Glutamatergic neuron (in vitro differentiated cells): ENCODE data around the gene PTPN14. TPM values are rescaled to one million over a fixed set of nuclear protein-coding genes. Genes with fewer than 3 reads are reported as not detected.
A peak's percentile ranks its signal among the peaks of the same experiment; 100 is the strongest.

ENCODE experiments used
- DNase-seq: peaks from one replicate; pipeline ENCODE4 v3.0.0; 2022
- H3K27ac Mint-ChIP-seq: one replicate; pipeline ENCODE4 v1.8.0; 2020; ENCODE audit warnings: mild to moderate bottlenecking, mixed read lengths, inconsistent platforms; ENCODE audit not compliant: unreplicated experiment
- H3K27me3 Mint-ChIP-seq: one replicate; pipeline ENCODE4 v1.8.0; 2020; ENCODE audit warnings: mild to moderate bottlenecking, moderate library complexity, mixed read lengths, inconsistent platforms; ENCODE audit not compliant: unreplicated experiment
- H3K36me3 Mint-ChIP-seq: one replicate; pipeline ENCODE4 v1.8.0; 2020; ENCODE audit warnings: mild to moderate bottlenecking, mixed read lengths, inconsistent platforms; ENCODE audit not compliant: unreplicated experiment
- H3K4me1 Mint-ChIP-seq: one replicate; pipeline ENCODE4 v1.8.0; 2020; ENCODE audit warnings: mild to moderate bottlenecking, low read depth, mixed read lengths, inconsistent platforms; ENCODE audit not compliant: unreplicated experiment
- H3K4me3 Mint-ChIP-seq: one replicate; pipeline ENCODE4 v1.8.0; 2020; ENCODE audit warnings: mild to moderate bottlenecking, mixed read lengths, inconsistent platforms; ENCODE audit not compliant: unreplicated experiment
- H3K9me3 Mint-ChIP-seq: one replicate; pipeline ENCODE4 v1.8.0; 2020; ENCODE audit warnings: mild to moderate bottlenecking, moderate library complexity, mixed read lengths, inconsistent platforms; ENCODE audit not compliant: unreplicated experiment
- CTCF ChIP-seq: fragments of 200-600 bp; sonication (generic); IDR thresholded peaks from one replicate; pipeline ENCODE4 v1.5.0; 2021; ENCODE audit not compliant: partially characterized antibody, unreplicated experiment
- total RNA-seq: library from RNA; stranded (reverse); fragmentation: NEBNext Ultra II Directional; extraction: Animal tissue kit (Norgen Biotek cat#: 25700); gene quantifications from one replicate; pipeline ENCODE4 v1.2.1, GENCODE V29; 2021; ENCODE audit not compliant: unreplicated experiment

PTPN14 gene
- total RNA-seq, 1 donor from 2014 or later: 1.7 TPM

- Mint-ChIP-seq H3K27me3 (no peaks in the 10 kb centered on the region), H3K9me3 (no peaks in the 10 kb centered on the region), H3K27ac (no peak overlapping the region), H3K36me3 (no peaks in the 10 kb centered on the region), H3K4me3 (no peak overlapping the region), H3K4me1 (peaks cover 10% of the 10 kb centered on the region)
- no peak for DNase-seq
- TF ChIP-seq CTCF: no peak
These were observed 220.2 kb downstream of the PTPN14 start for GRCh38 chr1:214331180-214331579.

- H3K4me3 Mint-ChIP-seq: no peak overlapping the region
- no peaks in the 10 kb centered on the region for H3K36me3 Mint-ChIP-seq
- no peak for DNase-seq
- H3K27me3 Mint-ChIP-seq: no peaks in the 10 kb centered on the region
- TF ChIP-seq CTCF: no peak
- H3K9me3 Mint-ChIP-seq: no peaks in the 10 kb centered on the region
- H3K4me1 Mint-ChIP-seq: peaks cover 10% of the 10 kb centered on the region
- no peak overlapping the region for H3K27ac Mint-ChIP-seq
These were observed 220.7 kb downstream of the PTPN14 start for GRCh38 chr1:214330715-214331114.

GRCh38 chr1:214330222-214330621 is 221.2 kb downstream of the PTPN14 start:
- H3K27ac Mint-ChIP-seq: no peak overlapping the region
- no peak for DNase-seq
- no peaks in the 10 kb centered on the region for H3K9me3 Mint-ChIP-seq
- peaks cover 9% of the 10 kb centered on the region for H3K4me1 Mint-ChIP-seq
- no peaks in the 10 kb centered on the region for H3K36me3 Mint-ChIP-seq
- H3K27me3 Mint-ChIP-seq: no peaks in the 10 kb centered on the region
- H3K4me3 Mint-ChIP-seq: no peak overlapping the region
- no peak for TF ChIP-seq CTCF

GRCh38 chr1:214329470-214330220 is 221.8 kb downstream of the PTPN14 start:
- no peaks in the 10 kb centered on the region for H3K27me3 Mint-ChIP-seq
- H3K9me3 Mint-ChIP-seq: no peaks in the 10 kb centered on the region
- H3K27ac Mint-ChIP-seq: no peak overlapping the region
- H3K4me1 Mint-ChIP-seq: peaks cover 4% of the 10 kb centered on the region
- no peak overlapping the region for H3K4me3 Mint-ChIP-seq
- TF ChIP-seq CTCF: no peak
- H3K36me3 Mint-ChIP-seq: no peaks in the 10 kb centered on the region
- DNase-seq: no peak

GRCh38 chr1:214328770-214329469 is 222.5 kb downstream of the PTPN14 start:
- peak; percentile 82 for DNase-seq
- H3K27me3 Mint-ChIP-seq: no peaks in the 10 kb centered on the region
- no peaks in the 10 kb centered on the region for H3K9me3 Mint-ChIP-seq
- peaks cover 4% of the 10 kb centered on the region for H3K4me1 Mint-ChIP-seq
- peak; percentile 80 for TF ChIP-seq CTCF
- no peaks in the 10 kb centered on the region for H3K36me3 Mint-ChIP-seq
- no peak overlapping the region for H3K4me3 Mint-ChIP-seq
- H3K27ac Mint-ChIP-seq: no peak overlapping the region
